CD4-positive, alpha-beta T cell (primary cell): Measurements from ENCODE around the gene TOX4. TPM values are rescaled to one million over a fixed set of nuclear protein-coding genes. Genes with fewer than 3 reads are reported as not detected.

Experiments
- ATAC-seq: fragments of 200-7000 bp; cut with Tn5 transposase; one replicate; pipeline ENCODE4 v1.10.0; 2022; ENCODE audit warnings: mild to moderate bottlenecking; ENCODE audit not compliant: poor library complexity
- CTCF ChIA-PET: fragments of 350-600 bp; sonication (Branson Sonifier 250); formaldehyde crosslinking; loops from one replicate; lab custom pipeline; 2021; ENCODE audit warnings: antibody characterized with exemption, inconsistent platforms; lab: Charles Lee
- POLR2A ChIA-PET: fragments of 350-600 bp; sonication (Branson Sonifier 250); formaldehyde crosslinking; loops from one replicate; lab custom pipeline; 2021; ENCODE audit warnings: antibody characterized with exemption, inconsistent platforms; lab: Charles Lee
- DNase-seq, 14 experiments: peaks; one replicate each; pipeline ENCODE4 v3.0.0-alpha.2; 2013 to 2020; ENCODE audit warnings: mixed read lengths in 2 of 14
- H3K27ac ChIP-seq, 2 donors: one replicate each; pipeline versions ENCODE4 v1.5.1 to v1.7.0; 2013; ENCODE audit warnings: low read length in 2 of 2, low read depth in 1 of 2, mild to moderate bottlenecking in 1 of 2
- H3K27me3 ChIP-seq, 2 experiments: 1 replicate in 1 of 2; 2 replicates in 1 of 2; pipeline versions ENCODE4 v1.6.1 to v1.7.0; 2013; ENCODE audit warnings: low read length in 2 of 2, control low read depth in 1 of 2, mild to moderate bottlenecking in 1 of 2, moderate library complexity in 1 of 2; ENCODE audit not compliant: insufficient read depth in 2 of 2, control insufficient read depth in 1 of 2
- H3K36me3 ChIP-seq: one replicate; pipeline ENCODE4 v1.6.1; 2013; ENCODE audit warnings: low read length, control low read depth; ENCODE audit not compliant: insufficient read depth
- H3K4me1 ChIP-seq: one replicate; pipeline ENCODE4 v1.6.1; 2013; ENCODE audit warnings: low read length, control low read depth; ENCODE audit not compliant: insufficient read depth
- H3K4me3 ChIP-seq: one replicate; pipeline ENCODE4 v1.5.1; 2013; ENCODE audit warnings: mild to moderate bottlenecking, low read length, moderate library complexity
- H3K9me3 ChIP-seq, 2 experiments: 1 replicate in 1 of 2; 2 replicates in 1 of 2; pipeline versions ENCODE4 v1.6.1 to v1.7.0; 2013; ENCODE audit warnings: low read length in 2 of 2, mild to moderate bottlenecking in 2 of 2, control low read depth in 1 of 2, moderate library complexity in 1 of 2; ENCODE audit not compliant: control insufficient read depth in 1 of 2, insufficient read depth in 1 of 2
- H3K27ac Mint-ChIP-seq: one replicate; pipeline ENCODE4 v1.8.0; 2020; ENCODE audit warnings: mixed read lengths
- H3K27me3 Mint-ChIP-seq: one replicate; pipeline ENCODE4 v1.8.0; 2021; ENCODE audit warnings: mixed read lengths
- H3K36me3 Mint-ChIP-seq: one replicate; pipeline ENCODE4 v1.8.0; 2021; ENCODE audit warnings: low read depth, mixed read lengths
- H3K4me1 Mint-ChIP-seq: one replicate; pipeline ENCODE4 v1.8.0; 2021; ENCODE audit warnings: low read depth, mixed read lengths
- H3K4me3 Mint-ChIP-seq: one replicate; pipeline ENCODE4 v1.8.0; 2020; ENCODE audit warnings: mild to moderate bottlenecking, mixed read lengths
- H3K9me3 Mint-ChIP-seq: one replicate; pipeline ENCODE4 v1.8.0; 2020; ENCODE audit warnings: mixed read lengths
- CTCF ChIP-seq: fragments of 200-600 bp; IDR thresholded peaks from one replicate; pipeline ENCODE4 v1.8.0; 2022; ENCODE audit warnings: antibody characterized with exemption, mild to moderate bottlenecking
- intact Hi-C, 2 experiments: fragments of 100-400 bp; cut with DNase I in 1 of 2; cut with micrococcal nuclease in 1 of 2; formaldehyde crosslinking; loops; one replicate each; pipeline versions ENCODE4 v1.15.1 to v1.9.0; 2023 to 2025; cut with DNase I, micrococcal nuclease
- total RNA-seq, 174 experiments: library from RNA in 2 of 174; stranded (reverse) in 2 of 174; gene quantifications; one replicate each; pipeline ENCODE4 v1.2.3 and lab custom pipeline; 2021 to 2026

Gene TOX4
- total RNA-seq, 2 experiments from 2014 or later = 70.9 to 77.4 TPM

GRCh38 chr14:21518725-21519124 is 41.7 kb downstream of the TOX4 start:
- Mint-ChIP-seq H3K27me3 (peaks cover 6% of the 10 kb centered on the region), H3K27ac (no peak overlapping the region), H3K9me3 (no peaks in the 10 kb centered on the region), H3K4me3 (no peak overlapping the region), H3K4me1 (no peaks in the 10 kb centered on the region), H3K36me3 (no peaks in the 10 kb centered on the region)
- Histone ChIP-seq H3K27ac (no peak overlapping the region), H3K9me3 (no peaks in the 10 kb centered on the region), H3K4me3 (no peak overlapping the region), H3K4me1 (no peaks in the 10 kb centered on the region), H3K36me3 (no peaks in the 10 kb centered on the region), H3K27me3 (no peaks in the 10 kb centered on the region)
- ChIA-PET CTCF (no interaction called here), POLR2A (interaction anchor here (1.2 kb wide), 1 partner anchor 8 kb away, joined by 3 read pairs; the partner anchor contains the start of gene METTL3)
- DNase-seq (no peak), ATAC-seq (no peak)
- intact Hi-C loops = no loop called here
- no peak for TF ChIP-seq CTCF

- no peak overlapping the region for H3K27ac Mint-ChIP-seq
- TF ChIP-seq CTCF = no peak
- H3K27me3 Mint-ChIP-seq = peaks cover 6% of the 10 kb centered on the region
- ChIA-PET POLR2A (no interaction called here), CTCF (no interaction called here)
- Histone ChIP-seq H3K27me3 (no peaks in the 10 kb centered on the region), H3K36me3 (no peaks in the 10 kb centered on the region), H3K4me1 (peaks cover 5% of the 10 kb centered on the region), H3K9me3 (no peaks in the 10 kb centered on the region), H3K27ac (no peak overlapping the region), H3K4me3 (no peak overlapping the region)
- DNase-seq = no peak
- no peaks in the 10 kb centered on the region for H3K9me3 Mint-ChIP-seq
- intact Hi-C loops = no loop called here
- H3K4me1 Mint-ChIP-seq = peaks cover 11% of the 10 kb centered on the region
- H3K4me3 Mint-ChIP-seq = no peak overlapping the region
- no peaks in the 10 kb centered on the region for H3K36me3 Mint-ChIP-seq
- ATAC-seq = no peak
These were observed 43.8 kb downstream of the TOX4 start for GRCh38 chr14:21520767-21521166.

GRCh38 chr14:21521501-21521900 is 44.5 kb downstream of the TOX4 start:
- POLR2A ChIA-PET = no interaction called here
- CTCF ChIA-PET = no interaction called here
- H3K9me3 Mint-ChIP-seq = no peaks in the 10 kb centered on the region
- no peak for ATAC-seq
- H3K36me3 ChIP-seq = no peaks in the 10 kb centered on the region
- H3K36me3 Mint-ChIP-seq = no peaks in the 10 kb centered on the region
- H3K27ac ChIP-seq = no peak overlapping the region
- H3K9me3 ChIP-seq = no peaks in the 10 kb centered on the region
- no peak overlapping the region for H3K27ac Mint-ChIP-seq
- intact Hi-C loops = no loop called here
- no peak for TF ChIP-seq CTCF
- no peak overlapping the region for H3K4me3 ChIP-seq
- DNase-seq = no peak
- no peaks in the 10 kb centered on the region for H3K27me3 ChIP-seq
- H3K27me3 Mint-ChIP-seq = peaks cover 6% of the 10 kb centered on the region
- H3K4me1 Mint-ChIP-seq = peaks cover 12% of the 10 kb centered on the region
- H3K4me1 ChIP-seq = peaks cover 6% of the 10 kb centered on the region
- no peak overlapping the region for H3K4me3 Mint-ChIP-seq
